Measurements from ENCODE around the gene DLG1. TPM values are rescaled to one million over a fixed set of nuclear protein-coding genes. Genes with fewer than 3 reads are reported as not detected.

DLG1 gene
- total RNA-seq, 4 donors from 2014 or later: 71.4 to 96.7 (median 88.5) TPM

DNA sequence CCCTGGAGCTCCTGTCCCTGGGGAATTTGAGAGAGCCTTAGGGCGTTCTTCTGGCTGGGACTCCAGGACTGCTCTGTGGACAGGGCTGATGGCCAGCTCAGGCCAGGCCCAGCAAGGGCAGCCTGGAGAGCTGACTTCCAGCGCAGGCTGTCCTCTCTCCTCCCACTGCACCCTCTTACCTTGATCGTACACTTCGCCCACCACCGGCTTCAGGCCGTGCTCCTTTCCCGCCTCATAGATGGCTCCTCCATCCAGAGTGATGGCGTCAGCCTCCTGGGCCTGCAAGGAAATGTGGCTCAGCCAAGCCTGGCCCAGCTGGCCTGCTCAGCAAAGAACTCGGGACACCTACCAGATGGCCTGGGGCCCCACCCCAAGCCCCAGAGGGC is 271.9 kb downstream of the DLG1 start:
- intact Hi-C loops (cut with DNase I; ENCODE audit: low total_unique reads): no loop called here
- no peak overlapping the region for H3K4me3 ChIP-seq (ENCODE audit: low read depth, poor library complexity, severe bottlenecking)
- TF ChIP-seq POLR2A (IDR thresholded peaks at IDR 0.05): no peak
- TF ChIP-seq, protein P1, sequence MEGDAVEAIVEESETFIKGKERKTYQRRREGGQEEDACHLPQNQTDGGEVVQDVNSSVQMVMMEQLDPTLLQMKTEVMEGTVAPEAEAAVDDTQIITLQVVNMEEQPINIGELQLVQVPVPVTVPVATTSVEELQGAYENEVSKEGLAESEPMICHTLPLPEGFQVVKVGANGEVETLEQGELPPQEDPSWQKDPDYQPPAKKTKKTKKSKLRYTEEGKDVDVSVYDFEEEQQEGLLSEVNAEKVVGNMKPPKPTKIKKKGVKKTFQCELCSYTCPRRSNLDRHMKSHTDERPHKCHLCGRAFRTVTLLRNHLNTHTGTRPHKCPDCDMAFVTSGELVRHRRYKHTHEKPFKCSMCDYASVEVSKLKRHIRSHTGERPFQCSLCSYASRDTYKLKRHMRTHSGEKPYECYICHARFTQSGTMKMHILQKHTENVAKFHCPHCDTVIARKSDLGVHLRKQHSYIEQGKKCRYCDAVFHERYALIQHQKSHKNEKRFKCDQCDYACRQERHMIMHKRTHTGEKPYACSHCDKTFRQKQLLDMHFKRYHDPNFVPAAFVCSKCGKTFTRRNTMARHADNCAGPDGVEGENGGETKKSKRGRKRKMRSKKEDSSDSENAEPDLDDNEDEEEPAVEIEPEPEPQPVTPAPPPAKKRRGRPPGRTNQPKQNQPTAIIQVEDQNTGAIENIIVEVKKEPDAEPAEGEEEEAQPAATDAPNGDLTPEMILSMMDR (IDR thresholded peaks at IDR 0.05): no peak
- 77 to 83% methylated on average over 9 of the region's 9 CpGs for WGBS, 2 donors
- peak in 1 of 2 donors; percentile 81 for DNase-seq (ENCODE audit: low spot score in 2 of 2)

GRCh38 chr3:197025736-197026480 is 272.5 kb downstream of the DLG1 start:
- TF ChIP-seq, protein P1 (IDR thresholded peaks at IDR 0.05): no peak
- TF ChIP-seq POLR2A (IDR thresholded peaks at IDR 0.05): no peak
- 83 to 87% methylated on average over 19 to 21 of the region's 21 CpGs for WGBS, 2 donors
- DNase-seq (ENCODE audit: low spot score in 2 of 2): peak in 1 of 2 donors; percentile 79
- intact Hi-C loops (cut with DNase I; ENCODE audit: low total_unique reads): no loop called here
- no peak overlapping the region for H3K4me3 ChIP-seq (ENCODE audit: low read depth, poor library complexity, severe bottlenecking)

DNA sequence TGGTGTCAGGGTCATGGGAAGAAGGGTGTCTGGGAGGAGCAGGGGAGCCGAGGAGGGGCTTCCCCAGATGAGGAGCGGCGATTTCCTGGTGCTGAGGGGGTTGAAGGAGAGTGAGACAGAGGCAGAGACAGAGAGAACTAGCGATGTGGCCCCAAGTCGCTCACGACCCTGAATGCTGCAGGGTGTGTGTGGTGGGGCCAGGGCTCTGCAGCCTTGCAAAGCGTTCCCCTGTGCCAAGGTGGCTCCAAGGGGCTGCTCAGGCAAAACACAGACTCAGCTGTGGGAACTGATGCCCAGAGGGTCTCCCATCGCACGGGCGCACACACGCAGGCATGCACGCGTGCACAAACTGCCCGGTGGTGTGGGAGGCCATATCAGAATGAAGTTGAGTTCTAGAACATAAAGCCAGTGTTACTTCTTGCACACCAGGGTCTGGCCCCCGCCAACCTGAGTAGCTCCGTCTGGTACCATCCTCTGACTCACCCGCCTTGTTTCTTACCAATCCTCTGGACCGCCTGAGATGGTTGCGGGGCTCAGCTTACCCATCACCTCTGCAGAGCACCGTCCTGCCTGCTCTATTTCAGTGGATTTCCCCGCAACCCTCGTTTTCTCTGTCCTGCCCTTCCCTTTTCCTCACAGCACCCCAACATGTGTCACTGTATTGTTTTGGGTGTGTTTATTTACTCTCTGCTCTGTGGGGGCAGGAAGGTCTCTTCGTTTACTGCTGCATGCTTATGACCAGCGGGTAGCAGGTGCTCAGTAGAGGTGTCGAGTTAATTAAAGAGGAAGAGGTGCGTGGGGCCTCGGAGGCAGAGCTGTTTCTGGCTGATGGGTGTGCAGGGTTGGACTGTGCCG is 273.3 kb downstream of the DLG1 start:
- no peak for TF ChIP-seq POLR2A (IDR thresholded peaks at IDR 0.05)
- TF ChIP-seq, protein P1 (IDR thresholded peaks at IDR 0.05): no peak
- WGBS, 2 donors: 90 to 91% methylated on average over 28 of the region's 28 CpGs
- peak in 1 of 2 donors; percentile 75 for DNase-seq (ENCODE audit: low spot score in 2 of 2)
- H3K4me3 ChIP-seq (ENCODE audit: low read depth, poor library complexity, severe bottlenecking): no peak overlapping the region
- intact Hi-C loops (cut with DNase I; ENCODE audit: low total_unique reads): no loop called here

DNA sequence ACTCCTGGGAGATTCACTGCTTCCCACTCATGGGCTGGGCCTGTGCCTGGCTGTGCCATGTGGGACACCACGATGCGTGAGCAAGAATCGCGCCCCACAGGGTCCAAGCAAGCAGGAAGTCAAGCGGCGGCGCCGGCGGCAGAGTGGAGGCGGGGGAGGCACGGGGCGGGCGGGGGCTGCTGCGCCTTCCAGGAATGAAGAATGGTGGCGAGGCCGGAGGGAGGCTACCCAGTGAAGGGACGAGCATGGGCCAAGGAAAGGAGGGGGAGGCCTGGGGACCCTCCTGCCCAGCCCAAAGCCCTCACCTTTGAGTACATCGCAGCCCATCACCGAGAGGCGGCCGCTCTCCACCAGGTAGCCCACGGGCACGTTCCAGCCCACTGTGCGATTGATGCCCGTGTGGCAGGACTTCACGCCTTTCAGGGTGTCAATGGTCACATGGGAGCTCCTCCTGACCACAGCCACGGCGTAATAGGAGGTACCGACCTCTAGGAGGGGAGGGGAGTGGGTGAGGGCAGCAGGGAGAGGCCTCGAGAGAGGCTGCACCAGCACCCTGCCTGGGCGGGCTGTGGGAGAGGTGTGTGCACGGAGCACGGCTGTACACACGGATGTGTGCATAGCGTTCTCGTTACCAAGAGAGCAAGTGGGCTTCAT is 274.3 kb downstream of the DLG1 start:
- WGBS, 2 donors: 70 to 84% methylated on average over 33 to 36 of the region's 36 CpGs
- peak in 1 of 2 donors; percentile 54 for DNase-seq (ENCODE audit: low spot score in 2 of 2)
- no peak overlapping the region for H3K4me3 ChIP-seq (ENCODE audit: low read depth, poor library complexity, severe bottlenecking)
- TF ChIP-seq POLR2A (IDR thresholded peaks at IDR 0.05): no peak
- TF ChIP-seq, protein P1 (IDR thresholded peaks at IDR 0.05): no peak
- intact Hi-C loops (cut with DNase I; ENCODE audit: low total_unique reads): no loop called here

DNA sequence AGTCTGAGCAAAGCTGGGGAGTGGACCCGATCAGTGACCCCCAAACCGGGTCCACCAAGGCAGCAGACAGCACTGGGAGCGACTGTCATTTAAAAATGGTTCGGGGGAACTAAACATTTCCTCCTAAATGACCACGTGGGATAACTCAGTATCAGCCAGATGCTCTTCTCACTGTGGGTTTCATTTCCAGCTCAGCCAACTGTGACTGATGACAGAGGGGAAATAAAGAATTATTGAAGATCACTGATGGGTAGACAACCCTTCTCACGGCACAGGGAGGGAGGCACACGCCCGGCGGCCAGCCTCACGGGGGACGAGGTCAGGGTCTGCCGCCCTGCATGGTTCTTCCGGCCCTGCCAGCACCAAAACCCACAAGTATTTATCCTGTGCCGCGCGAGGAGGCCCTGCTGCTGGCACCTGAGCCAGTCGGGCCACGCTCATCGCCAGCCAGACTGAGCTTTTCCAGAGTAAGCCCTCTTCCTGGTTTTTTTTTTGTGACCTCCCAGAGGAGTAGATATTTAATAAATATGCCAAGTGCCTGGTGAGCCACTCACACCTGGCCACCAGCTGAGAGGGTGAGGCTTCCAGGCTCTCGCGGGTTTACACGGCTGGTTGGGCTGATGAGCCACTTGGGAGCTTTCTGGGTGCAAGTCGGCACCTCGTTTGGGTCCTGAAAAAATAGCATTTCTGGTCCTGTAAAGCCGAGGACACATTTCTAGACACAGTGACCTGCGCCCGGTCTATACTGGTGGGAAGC is 275.0 kb downstream of the DLG1 start:
- intact Hi-C loops (cut with DNase I; ENCODE audit: low total_unique reads): no loop called here
- peak in 1 of 2 donors; percentile 84 for DNase-seq (ENCODE audit: low spot score in 2 of 2)
- no peak overlapping the region for H3K4me3 ChIP-seq (ENCODE audit: low read depth, poor library complexity, severe bottlenecking)
- WGBS, 2 donors: 40 to 46% methylated on average over 26 to 27 of the region's 27 CpGs
- no peak for TF ChIP-seq POLR2A (IDR thresholded peaks at IDR 0.05)
- TF ChIP-seq, protein P1 (IDR thresholded peaks at IDR 0.05): no peak
